GM12874 (cell line): ENCODE results near the gene SLC6A17.

Experiments
- CTCF ChIP-seq: IDR thresholded peaks from 2 replicates; pipeline ENCODE4 v1.5.1; 2011; ENCODE audit warnings: low read depth, mild to moderate bottlenecking, control low read depth, low read length, moderate library complexity; ENCODE audit not compliant: insufficient read depth

Gene SLC6A17

GRCh38 chr1:110187139-110187890, 37.0 kb downstream of the SLC6A17 start:
- TF ChIP-seq CTCF: no peak

- no peak for TF ChIP-seq CTCF
Observed at GRCh38 chr1:110188035-110188618, 37.8 kb downstream of the SLC6A17 start.

GRCh38 chr1:110189181-110189580, 38.9 kb downstream of the SLC6A17 start:
- TF ChIP-seq CTCF: no peak

- TF ChIP-seq CTCF: no peak
Observed at GRCh38 chr1:110190282-110190929, 40.1 kb downstream of the SLC6A17 start.

GRCh38 chr1:110192541-110192940, 42.2 kb downstream of the SLC6A17 start:
- no peak for TF ChIP-seq CTCF

GRCh38 chr1:110195196-110195595, 44.9 kb downstream of the SLC6A17 start:
- no peak for TF ChIP-seq CTCF

GRCh38 chr1:110196917-110197765, 46.8 kb downstream of the SLC6A17 start:
- peak; percentile 93 for TF ChIP-seq CTCF
